ENCODE measurements around the gene TBX10. TPM values are rescaled to one million over a fixed set of nuclear protein-coding genes. Genes with fewer than 3 reads are reported as not detected.
"Not testable (repeated sequence)": the region's sequence is repeated elsewhere in the genome, so short reads cannot be mapped to it uniquely, and the experiment has no call there.

TBX10 gene
- total RNA-seq, 1 experiment from 2014 or later, result not detected

GRCh38 chr11:67638535-67639437 is 777 bp downstream of the TBX10 start:
- Histone ChIP-seq H4K20me1 (ENCODE audit: control insufficient read depth, insufficient read depth, insufficient read length) (no peaks in the 10 kb centered on the region), H3K9me3 (ENCODE audit: control insufficient read depth, low read depth, low read length) (no peaks in the 10 kb centered on the region), H3K56ac (ENCODE audit: insufficient read length, low read depth, low read length) (no peak overlapping the region), H3K4me2 (ENCODE audit: insufficient read depth, insufficient read length, low read length) (no peak overlapping the region), H2BK15ac (ENCODE audit: low read depth, low read length) (no peak overlapping the region), H2BK20ac (ENCODE audit: low read depth, low read length, poor library complexity, severe bottlenecking) (no peak overlapping the region), H3K23ac (ENCODE audit: insufficient read length, low read depth, low read length) (no peak overlapping the region), H3K27ac (ENCODE audit: insufficient read length, low read depth, low read length) (no peak overlapping the region), H3T11ph (ENCODE audit: low read length) (no peak overlapping the region), H4K8ac (replicated peaks; ENCODE audit: insufficient read length, low read depth, low read length) (no peak overlapping the region), H3K79me1 (ENCODE audit: insufficient read depth, low read depth, low read length, poor library complexity, severe bottlenecking) (no peaks in the 10 kb centered on the region), H3K9ac (ENCODE audit: extremely low read depth, insufficient read length, low read length) (no peak overlapping the region), H2BK5ac (ENCODE audit: insufficient read length, low read length) (no peak overlapping the region), H3K79me2 (ENCODE audit: insufficient read depth, low read length) (no peaks in the 10 kb centered on the region), H2BK12ac (ENCODE audit: insufficient read length, low read depth, low read length) (no peak overlapping the region), H2AFZ (ENCODE audit: low read length) (no peak overlapping the region), H3K27me3 (ENCODE audit: insufficient read depth, low read length) (peaks cover 7% of the 10 kb centered on the region; the same call in 1 of the 2 replicates), H3K4ac (ENCODE audit: low read depth, low read length) (no peak overlapping the region), H3K18ac (ENCODE audit: insufficient read length, low read depth, low read length) (no peak overlapping the region), H4K5ac (ENCODE audit: insufficient read length, low read depth, low read length) (no peak overlapping the region), H2AK5ac (ENCODE audit: insufficient read length, low read length) (no peak overlapping the region), H2BK120ac (ENCODE audit: low read depth, low read length, poor library complexity, severe bottlenecking) (no peak overlapping the region), H3K23me2 (ENCODE audit: insufficient read length, low read depth, low read length, poor library complexity, severe bottlenecking) (no peaks in the 10 kb centered on the region), H3K4me1 (ENCODE audit: insufficient read depth, low read length) (no peaks in the 10 kb centered on the region), H4K91ac (ENCODE audit: insufficient read length, low read depth, low read length) (no peak overlapping the region), H3K14ac (ENCODE audit: insufficient read depth, low read length) (no peak overlapping the region)
- no peak for TF ChIP-seq CTCF (conservative IDR thresholded peaks at IDR 0.05)
- Mint-ChIP-seq H3K4me3 (no peak overlapping the region), H3K9me3 (peaks cover 0 to 4% of the 10 kb centered on the region in 2 experiments; a peak in 2 of 5 replicates), H3K27ac (no peak overlapping the region), H3K36me3 (ENCODE audit: insufficient read depth in 1 of 3, low read depth in 3 of 3) (no peaks in the 10 kb centered on the region; a peak in 1 of 7 replicates), H3K27me3 (ENCODE audit: low read depth) (peaks cover 53% of the 10 kb centered on the region), H3K4me1 (peaks cover 2 to 4% of the 10 kb centered on the region in 2 experiments; a peak in 2 of 4 replicates)
- no CpG with 5 or more reads among the region's 24 CpGs for WGBS (ENCODE audit: extremely low coverage, insufficient read length, low lambda C conversion rate)
- DNase-seq, result peak; percentile 23

GRCh38 chr11:67637441-67637840 is 2.1 kb downstream of the TBX10 start:
- not testable (repeated sequence) for H3K4me2 ChIP-seq (ENCODE audit: insufficient read depth, insufficient read length, low read length); H3K56ac ChIP-seq (ENCODE audit: insufficient read length, low read depth, low read length); H2BK12ac ChIP-seq (ENCODE audit: insufficient read length, low read depth, low read length); H3K4me1 Mint-ChIP-seq; H2BK5ac ChIP-seq (ENCODE audit: insufficient read length, low read length); H3K23ac ChIP-seq (ENCODE audit: insufficient read length, low read depth, low read length); H3K9me3 Mint-ChIP-seq; H2AFZ ChIP-seq (ENCODE audit: low read length); H3K27me3 ChIP-seq (ENCODE audit: insufficient read depth, low read length); H3K4me1 ChIP-seq (ENCODE audit: insufficient read depth, low read length); H3K27ac ChIP-seq (ENCODE audit: insufficient read length, low read depth, low read length); H3K27ac Mint-ChIP-seq; H2BK20ac ChIP-seq (ENCODE audit: low read depth, low read length, poor library complexity, severe bottlenecking); H4K8ac ChIP-seq (replicated peaks; ENCODE audit: insufficient read length, low read depth, low read length); H3K18ac ChIP-seq (ENCODE audit: insufficient read length, low read depth, low read length); H3K9ac ChIP-seq (ENCODE audit: extremely low read depth, insufficient read length, low read length); H4K5ac ChIP-seq (ENCODE audit: insufficient read length, low read depth, low read length); DNase-seq; H3K9me3 ChIP-seq (ENCODE audit: control insufficient read depth, low read depth, low read length); H3K23me2 ChIP-seq (ENCODE audit: insufficient read length, low read depth, low read length, poor library complexity, severe bottlenecking); H2BK120ac ChIP-seq (ENCODE audit: low read depth, low read length, poor library complexity, severe bottlenecking); H2BK15ac ChIP-seq (ENCODE audit: low read depth, low read length); H3K36me3 Mint-ChIP-seq (ENCODE audit: insufficient read depth in 1 of 3, low read depth in 3 of 3); H3K79me1 ChIP-seq (ENCODE audit: insufficient read depth, low read depth, low read length, poor library complexity, severe bottlenecking); H3K14ac ChIP-seq (ENCODE audit: insufficient read depth, low read length); H3K79me2 ChIP-seq (ENCODE audit: insufficient read depth, low read length); H4K20me1 ChIP-seq (ENCODE audit: control insufficient read depth, insufficient read depth, insufficient read length); H3K4me3 Mint-ChIP-seq; H3K4ac ChIP-seq (ENCODE audit: low read depth, low read length); H3T11ph ChIP-seq (ENCODE audit: low read length); H4K91ac ChIP-seq (ENCODE audit: insufficient read length, low read depth, low read length); H2AK5ac ChIP-seq (ENCODE audit: insufficient read length, low read length)
- peaks cover 56% of the 10 kb centered on the region for H3K27me3 Mint-ChIP-seq (ENCODE audit: low read depth)
- no CpG with 5 or more reads among the region's 3 CpGs for WGBS (ENCODE audit: extremely low coverage, insufficient read length, low lambda C conversion rate)

Data from H9 (cell line).